ENCODE data around the gene LCE1A. TPM values are rescaled to one million over a fixed set of nuclear protein-coding genes. Genes with fewer than 3 reads are reported as not detected.

The LCE1A gene, protein sequence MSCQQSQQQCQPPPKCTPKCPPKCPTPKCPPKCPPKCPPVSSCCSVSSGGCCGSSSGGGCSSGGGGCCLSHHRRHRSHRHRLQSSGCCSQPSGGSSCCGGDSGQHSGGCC
- not detected for total RNA-seq
- polyA plus RNA-seq (ENCODE audit: insufficient read depth, low read depth, low replicate concordance) = not detected
- long read RNA-seq, donor 1 = 0 reads
- long read RNA-seq, donor 2 = 0 reads

DNA sequence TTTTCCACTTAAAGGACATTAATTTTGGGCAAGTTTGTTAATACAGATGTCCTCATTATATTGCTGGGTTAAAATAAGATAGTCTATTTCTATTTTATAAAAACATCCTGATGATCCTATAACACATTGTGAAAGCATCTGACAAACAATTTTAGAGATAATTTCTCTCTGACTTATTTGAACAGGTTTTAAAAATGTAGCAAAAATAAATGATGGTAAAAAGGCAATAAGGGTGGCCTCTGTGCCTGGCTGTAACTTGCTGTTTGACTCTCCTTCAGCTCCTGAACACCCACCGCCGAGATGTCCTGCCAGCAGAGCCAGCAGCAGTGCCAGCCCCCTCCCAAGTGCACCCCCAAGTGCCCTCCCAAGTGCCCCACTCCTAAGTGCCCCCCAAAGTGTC is at the start of gene LCE1A:
TSS of gene LCE1A (plus strand) at position 301 of the 400 bp plus-strand sequence. CDS start at position 301, 0 bp downstream.
- no peak within 1 kb of the TSS for H3K27ac ChIP-seq
- H3K4me3 ChIP-seq = no peak within 1 kb of the TSS
- no peaks in the 10 kb centered on the region for H3K4me1 ChIP-seq
- H3K36me3 ChIP-seq (ENCODE audit: low read depth, missing control alignments) = no peaks in the 10 kb centered on the region
- intact Hi-C loops (cut with DNase I; ENCODE audit: low total_unique reads) = no loop called here
- TF ChIP-seq, protein P1, sequence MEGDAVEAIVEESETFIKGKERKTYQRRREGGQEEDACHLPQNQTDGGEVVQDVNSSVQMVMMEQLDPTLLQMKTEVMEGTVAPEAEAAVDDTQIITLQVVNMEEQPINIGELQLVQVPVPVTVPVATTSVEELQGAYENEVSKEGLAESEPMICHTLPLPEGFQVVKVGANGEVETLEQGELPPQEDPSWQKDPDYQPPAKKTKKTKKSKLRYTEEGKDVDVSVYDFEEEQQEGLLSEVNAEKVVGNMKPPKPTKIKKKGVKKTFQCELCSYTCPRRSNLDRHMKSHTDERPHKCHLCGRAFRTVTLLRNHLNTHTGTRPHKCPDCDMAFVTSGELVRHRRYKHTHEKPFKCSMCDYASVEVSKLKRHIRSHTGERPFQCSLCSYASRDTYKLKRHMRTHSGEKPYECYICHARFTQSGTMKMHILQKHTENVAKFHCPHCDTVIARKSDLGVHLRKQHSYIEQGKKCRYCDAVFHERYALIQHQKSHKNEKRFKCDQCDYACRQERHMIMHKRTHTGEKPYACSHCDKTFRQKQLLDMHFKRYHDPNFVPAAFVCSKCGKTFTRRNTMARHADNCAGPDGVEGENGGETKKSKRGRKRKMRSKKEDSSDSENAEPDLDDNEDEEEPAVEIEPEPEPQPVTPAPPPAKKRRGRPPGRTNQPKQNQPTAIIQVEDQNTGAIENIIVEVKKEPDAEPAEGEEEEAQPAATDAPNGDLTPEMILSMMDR (IDR thresholded peaks at IDR 0.05) = no peak
- no peak for TF ChIP-seq POLR2A (IDR thresholded peaks at IDR 0.05)
- no peaks in the 10 kb centered on the region for H3K9me3 ChIP-seq
- H3K27me3 ChIP-seq = no peaks in the 10 kb centered on the region
- DNase-seq = no peak
- 79 to 90% methylated on average over 2 of the region's 2 CpGs for WGBS, 2 donors

DNA sequence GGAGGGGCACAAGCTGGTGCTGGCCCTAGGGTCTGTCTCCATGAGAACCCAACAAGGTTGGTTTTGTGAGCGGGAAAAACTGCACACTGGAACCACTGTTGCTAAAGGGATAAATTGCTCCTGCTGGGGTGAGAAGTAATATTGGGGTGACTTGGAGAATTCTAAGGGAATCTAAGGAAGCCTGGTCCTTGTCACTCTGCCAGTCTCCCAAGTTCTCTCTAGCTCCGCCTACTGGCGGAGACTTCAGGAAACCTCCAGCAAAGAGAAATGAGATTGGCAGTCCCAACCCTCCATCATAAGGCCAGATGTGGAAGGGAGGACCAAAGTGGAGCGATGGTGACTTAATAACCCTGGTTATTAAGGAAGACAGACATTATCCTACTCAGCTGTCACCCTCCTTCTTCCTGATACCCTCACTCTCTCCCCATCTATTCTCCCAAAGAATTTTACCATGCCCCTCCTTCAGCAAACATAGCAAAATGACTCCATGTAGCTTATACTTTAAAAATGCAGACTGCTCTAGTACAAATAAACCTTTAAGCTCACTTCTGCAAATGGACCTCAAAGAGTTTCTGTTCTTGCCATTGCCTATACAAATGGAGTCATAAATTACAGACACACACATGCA is 49.6 kb upstream of the LCE1A start:
- H3K27ac ChIP-seq = no peak overlapping the region
- H3K9me3 ChIP-seq = no peaks in the 10 kb centered on the region
- WGBS, 2 donors = 58 to 68% methylated on average over 4 of the region's 4 CpGs
- H3K4me3 ChIP-seq = no peak overlapping the region
- TF ChIP-seq, protein P1 (IDR thresholded peaks at IDR 0.05) = no peak
- TF ChIP-seq POLR2A (IDR thresholded peaks at IDR 0.05) = no peak
- no peaks in the 10 kb centered on the region for H3K4me1 ChIP-seq
- no peaks in the 10 kb centered on the region for H3K27me3 ChIP-seq
- no peak for DNase-seq
- intact Hi-C loops (cut with DNase I; ENCODE audit: low total_unique reads) = no loop called here
- no peaks in the 10 kb centered on the region for H3K36me3 ChIP-seq (ENCODE audit: low read depth, missing control alignments)

DNA sequence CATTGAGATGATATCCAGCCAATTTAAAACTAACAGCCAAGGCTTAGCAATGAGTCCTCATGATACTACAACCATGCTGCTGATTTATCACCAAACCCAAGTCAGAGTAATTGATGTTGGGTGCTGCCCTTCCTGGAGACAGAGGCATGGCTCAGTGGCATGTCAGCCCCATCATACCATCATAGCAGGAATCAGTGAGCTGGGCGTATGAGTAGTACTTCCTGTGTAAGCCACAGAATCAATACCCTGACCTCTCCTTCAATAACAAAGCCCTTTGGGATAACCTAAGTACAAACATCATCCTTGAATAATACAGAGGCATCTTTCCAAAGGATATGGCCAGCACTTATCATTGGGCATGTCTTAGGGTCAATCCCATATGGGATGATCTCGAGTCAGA is 44.2 kb upstream of the LCE1A start:
- no peaks in the 10 kb centered on the region for H3K36me3 ChIP-seq (ENCODE audit: low read depth, missing control alignments)
- no peaks in the 10 kb centered on the region for H3K4me1 ChIP-seq
- H3K27ac ChIP-seq = no peak overlapping the region
- no peaks in the 10 kb centered on the region for H3K9me3 ChIP-seq
- no peak for DNase-seq
- no peak overlapping the region for H3K4me3 ChIP-seq
- intact Hi-C loops (cut with DNase I; ENCODE audit: low total_unique reads) = no loop called here
- H3K27me3 ChIP-seq = no peaks in the 10 kb centered on the region
- 89 to 93% methylated on average over 2 of the region's 2 CpGs for WGBS, 2 donors
- TF ChIP-seq, protein P1 (IDR thresholded peaks at IDR 0.05) = no peak
- no peak for TF ChIP-seq POLR2A (IDR thresholded peaks at IDR 0.05)

DNA sequence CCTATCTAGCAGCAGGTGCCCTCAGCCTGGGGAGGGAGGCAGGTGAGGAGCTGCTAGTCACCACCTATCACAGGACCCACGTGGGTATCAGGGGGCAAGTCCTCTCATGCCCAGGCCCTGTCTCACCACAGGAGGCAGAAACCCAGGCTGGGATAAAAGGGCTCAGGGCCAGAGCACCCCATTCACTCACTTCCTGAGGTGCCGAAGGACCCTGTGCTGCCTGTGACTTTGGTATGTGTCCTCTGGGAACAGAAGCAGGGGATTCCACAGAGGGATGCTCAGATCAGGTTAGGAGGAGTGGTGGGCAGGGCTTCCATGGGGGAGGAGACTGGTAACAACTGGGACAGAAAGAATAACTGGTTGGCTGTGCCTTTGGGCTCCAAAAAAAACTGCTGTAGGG is 41.2 kb upstream of the LCE1A start, which contains the start of gene LCE1E:
TSS of gene LCE1E (plus strand) at position 181 of the 400 bp plus-strand sequence. CDS start 1,043 bp downstream, outside the sequence.
- WGBS, 2 donors = 38 to 67% methylated on average over 2 of the region's 2 CpGs
- DNase-seq = no peak
- H3K36me3 ChIP-seq (ENCODE audit: low read depth, missing control alignments) = no peaks in the 10 kb centered on the region
- H3K9me3 ChIP-seq = no peaks in the 10 kb centered on the region
- intact Hi-C loops (cut with DNase I; ENCODE audit: low total_unique reads) = no loop called here
- no peak within 1 kb of the TSS for H3K4me3 ChIP-seq
- H3K27me3 ChIP-seq = no peaks in the 10 kb centered on the region
- H3K4me1 ChIP-seq = no peaks in the 10 kb centered on the region
- no peak for TF ChIP-seq POLR2A (IDR thresholded peaks at IDR 0.05)
- TF ChIP-seq, protein P1 (IDR thresholded peaks at IDR 0.05) = no peak
- H3K27ac ChIP-seq = no peak within 1 kb of the TSS

All from testis (tissue), 5 donors.